Type B pancreatic cell (in vitro differentiated cells): ENCODE measurements around the gene PWWP2B. TPM values are rescaled to one million over a fixed set of nuclear protein-coding genes. Genes with fewer than 3 reads are reported as not detected.

Experiments used
- DNase-seq: peaks from one replicate; pipeline ENCODE4 v3.0.0; 2021; ENCODE audit warnings: mixed read lengths; ENCODE audit not compliant: unreplicated experiment; ENCODE audit errors: extremely low spot score
- H3K27ac Mint-ChIP-seq: 2 replicates; pipeline ENCODE4 v1.8.0; 2021; ENCODE audit warnings: mild to moderate bottlenecking, mixed read lengths
- H3K27me3 Mint-ChIP-seq: 2 replicates; pipeline ENCODE4 v1.8.0; 2021; ENCODE audit warnings: mixed read lengths
- H3K36me3 Mint-ChIP-seq: 2 replicates; pipeline ENCODE4 v1.8.0; 2021; ENCODE audit warnings: mixed read lengths
- H3K4me1 Mint-ChIP-seq: one replicate; pipeline ENCODE4 v1.8.0; 2021; ENCODE audit warnings: mixed read lengths; ENCODE audit not compliant: unreplicated experiment
- H3K4me3 Mint-ChIP-seq: 2 replicates; pipeline ENCODE4 v1.8.0; 2021; ENCODE audit warnings: mild to moderate bottlenecking, mixed read lengths
- H3K9me3 Mint-ChIP-seq: 2 replicates; pipeline ENCODE4 v1.8.0; 2021; ENCODE audit warnings: mixed read lengths
- total RNA-seq: library from RNA; stranded (reverse); gene quantifications from 2 replicates; pipeline ENCODE4 v1.2.1, GENCODE V29; 2021; ENCODE audit warnings: low replicate concordance
- TF ChIP-seq, protein P1 (sequence below): fragments of 200-600 bp; sonication (generic); conservative IDR thresholded peaks from 2 replicates; pipeline ENCODE4 v1.5.0; 2021; ENCODE audit warnings: antibody characterized with exemption, mild to moderate bottlenecking

PWWP2B gene
- total RNA-seq, 1 donor from 2014 or later: 22.6 TPM

DNA sequence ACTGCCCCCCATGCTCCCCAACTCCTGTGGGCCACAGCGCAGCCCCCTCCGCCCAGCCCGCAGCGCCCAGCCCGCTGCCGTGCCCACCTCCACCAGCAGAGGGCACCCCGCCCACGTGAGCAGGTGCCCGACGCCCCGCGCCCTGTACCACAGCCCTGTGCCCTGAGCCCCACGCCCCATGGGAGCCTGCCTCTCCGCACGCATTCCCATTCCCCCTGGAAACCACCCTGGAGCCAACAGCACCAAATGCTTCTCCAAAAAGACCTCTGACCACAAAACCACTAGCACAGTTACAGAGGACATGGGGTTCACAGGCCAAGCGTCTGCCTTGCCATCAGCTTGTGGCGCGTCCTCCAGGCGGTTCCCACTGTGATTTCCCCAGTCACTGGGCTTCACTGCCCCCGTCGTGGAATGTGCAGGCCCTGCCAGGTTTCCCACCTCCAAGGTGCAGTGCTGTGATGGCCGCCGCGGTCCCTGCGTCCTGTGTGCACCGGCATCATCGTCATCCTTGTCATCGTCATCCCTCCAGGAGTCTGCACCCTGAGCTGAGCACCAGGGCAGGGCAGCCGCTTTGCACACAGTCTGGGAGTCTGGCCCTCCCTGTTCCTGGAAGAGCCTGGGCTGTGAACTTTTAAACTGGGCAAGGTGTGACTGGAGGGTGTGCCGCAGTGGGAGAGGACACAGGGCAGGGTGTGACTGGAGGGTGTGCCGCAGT lies 61.7 kb downstream of the PWWP2B start:
- H3K27me3 Mint-ChIP-seq: no peaks in the 10 kb centered on the region
- no peak overlapping the region for H3K4me3 Mint-ChIP-seq
- no peak overlapping the region for H3K27ac Mint-ChIP-seq
- no peaks in the 10 kb centered on the region for H3K36me3 Mint-ChIP-seq
- TF ChIP-seq, protein P1, sequence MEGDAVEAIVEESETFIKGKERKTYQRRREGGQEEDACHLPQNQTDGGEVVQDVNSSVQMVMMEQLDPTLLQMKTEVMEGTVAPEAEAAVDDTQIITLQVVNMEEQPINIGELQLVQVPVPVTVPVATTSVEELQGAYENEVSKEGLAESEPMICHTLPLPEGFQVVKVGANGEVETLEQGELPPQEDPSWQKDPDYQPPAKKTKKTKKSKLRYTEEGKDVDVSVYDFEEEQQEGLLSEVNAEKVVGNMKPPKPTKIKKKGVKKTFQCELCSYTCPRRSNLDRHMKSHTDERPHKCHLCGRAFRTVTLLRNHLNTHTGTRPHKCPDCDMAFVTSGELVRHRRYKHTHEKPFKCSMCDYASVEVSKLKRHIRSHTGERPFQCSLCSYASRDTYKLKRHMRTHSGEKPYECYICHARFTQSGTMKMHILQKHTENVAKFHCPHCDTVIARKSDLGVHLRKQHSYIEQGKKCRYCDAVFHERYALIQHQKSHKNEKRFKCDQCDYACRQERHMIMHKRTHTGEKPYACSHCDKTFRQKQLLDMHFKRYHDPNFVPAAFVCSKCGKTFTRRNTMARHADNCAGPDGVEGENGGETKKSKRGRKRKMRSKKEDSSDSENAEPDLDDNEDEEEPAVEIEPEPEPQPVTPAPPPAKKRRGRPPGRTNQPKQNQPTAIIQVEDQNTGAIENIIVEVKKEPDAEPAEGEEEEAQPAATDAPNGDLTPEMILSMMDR: peak; percentile 96
- no peak for DNase-seq
- no peaks in the 10 kb centered on the region for H3K9me3 Mint-ChIP-seq
- peaks cover 5% of the 10 kb centered on the region for H3K4me1 Mint-ChIP-seq

DNA sequence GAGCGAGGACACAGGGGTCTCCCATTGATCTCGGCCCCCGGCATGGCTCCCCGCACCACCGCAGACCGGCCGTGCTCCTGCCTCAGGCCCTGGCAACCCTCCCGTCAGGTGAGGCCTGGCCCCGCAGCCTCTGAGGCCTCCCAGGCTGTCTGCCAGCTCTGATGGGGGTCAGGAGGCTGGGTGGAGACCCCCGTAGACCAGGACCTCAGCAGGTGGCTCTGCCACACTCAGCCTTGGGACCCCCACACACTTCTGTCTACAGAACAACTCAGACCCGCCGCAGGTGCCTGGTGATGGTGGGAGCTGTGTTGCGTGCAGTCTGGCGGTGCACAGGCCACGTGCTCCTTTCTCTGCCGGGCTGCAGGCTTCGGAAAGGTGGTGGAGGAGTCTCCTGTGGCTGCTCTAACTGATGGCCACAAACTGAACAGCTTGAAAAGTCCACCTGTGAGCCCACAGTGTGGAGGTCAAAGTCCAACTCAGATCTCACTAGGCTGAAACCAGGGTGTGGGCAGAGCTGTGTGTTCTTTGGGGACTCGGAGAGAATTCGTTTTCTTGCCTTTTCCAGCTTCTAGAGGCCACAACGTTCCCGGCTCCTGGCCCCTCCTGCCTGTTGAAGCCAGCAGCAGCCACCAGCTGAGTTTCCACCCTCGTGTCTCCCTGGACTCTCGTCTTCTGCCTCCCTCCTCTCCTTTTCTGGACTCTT lies 62.5 kb downstream of the PWWP2B start:
- Mint-ChIP-seq H3K36me3 (no peaks in the 10 kb centered on the region), H3K4me1 (peaks cover 5% of the 10 kb centered on the region), H3K4me3 (no peak overlapping the region), H3K27me3 (no peaks in the 10 kb centered on the region), H3K27ac (no peak overlapping the region), H3K9me3 (no peaks in the 10 kb centered on the region)
- DNase-seq: no peak
- TF ChIP-seq, protein P1: no peak

DNA sequence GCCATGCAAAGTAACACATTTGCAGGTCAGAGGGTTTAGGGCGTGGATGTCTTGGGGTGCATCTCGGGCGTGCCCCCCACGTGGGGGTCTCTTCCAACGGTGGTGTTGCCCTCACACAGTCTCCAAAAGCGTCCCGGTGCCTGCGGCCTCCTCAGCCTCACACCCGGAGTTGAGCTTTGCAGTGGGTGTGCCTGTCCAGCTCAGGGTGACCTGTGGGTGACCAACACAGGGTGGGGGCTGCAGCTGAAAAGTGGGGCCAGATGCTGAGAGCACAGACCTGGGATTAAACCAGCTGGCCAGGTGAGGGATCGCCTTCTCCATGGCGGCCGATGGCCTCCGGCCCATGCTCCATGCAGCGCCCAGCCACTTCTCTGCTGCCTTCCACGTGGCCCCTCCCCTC lies 63.1 kb downstream of the PWWP2B start:
- TF ChIP-seq, protein P1: no peak
- no peak overlapping the region for H3K4me3 Mint-ChIP-seq
- no peaks in the 10 kb centered on the region for H3K36me3 Mint-ChIP-seq
- H3K4me1 Mint-ChIP-seq: peaks cover 5% of the 10 kb centered on the region
- no peak for DNase-seq
- H3K9me3 Mint-ChIP-seq: no peaks in the 10 kb centered on the region
- no peak overlapping the region for H3K27ac Mint-ChIP-seq
- H3K27me3 Mint-ChIP-seq: no peaks in the 10 kb centered on the region

DNA sequence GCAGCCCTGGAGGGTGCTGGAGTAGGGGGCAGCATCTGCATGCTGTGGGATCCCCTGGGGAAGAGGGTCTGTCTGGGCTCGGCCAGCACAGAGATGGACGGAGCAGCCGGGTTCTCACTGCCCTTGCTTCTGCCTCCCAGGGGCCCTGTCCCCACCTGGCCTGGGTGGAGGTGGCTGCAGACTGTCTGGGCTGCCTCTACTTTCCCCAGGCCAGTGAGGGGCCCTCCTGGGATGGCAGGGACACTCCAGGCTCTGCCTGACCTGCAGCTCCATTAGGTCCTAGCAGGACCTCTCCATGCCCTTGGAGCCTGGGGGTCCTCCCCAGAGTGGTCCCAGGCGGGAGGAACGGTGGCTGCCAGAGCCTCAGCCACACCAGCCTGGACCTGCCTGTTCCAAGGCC lies 63.7 kb downstream of the PWWP2B start:
- Mint-ChIP-seq H3K27me3 (no peaks in the 10 kb centered on the region), H3K4me1 (peaks cover 5% of the 10 kb centered on the region), H3K27ac (no peak overlapping the region), H3K36me3 (no peaks in the 10 kb centered on the region), H3K4me3 (no peak overlapping the region), H3K9me3 (no peaks in the 10 kb centered on the region)
- TF ChIP-seq, protein P1: no peak
- DNase-seq: no peak

DNA sequence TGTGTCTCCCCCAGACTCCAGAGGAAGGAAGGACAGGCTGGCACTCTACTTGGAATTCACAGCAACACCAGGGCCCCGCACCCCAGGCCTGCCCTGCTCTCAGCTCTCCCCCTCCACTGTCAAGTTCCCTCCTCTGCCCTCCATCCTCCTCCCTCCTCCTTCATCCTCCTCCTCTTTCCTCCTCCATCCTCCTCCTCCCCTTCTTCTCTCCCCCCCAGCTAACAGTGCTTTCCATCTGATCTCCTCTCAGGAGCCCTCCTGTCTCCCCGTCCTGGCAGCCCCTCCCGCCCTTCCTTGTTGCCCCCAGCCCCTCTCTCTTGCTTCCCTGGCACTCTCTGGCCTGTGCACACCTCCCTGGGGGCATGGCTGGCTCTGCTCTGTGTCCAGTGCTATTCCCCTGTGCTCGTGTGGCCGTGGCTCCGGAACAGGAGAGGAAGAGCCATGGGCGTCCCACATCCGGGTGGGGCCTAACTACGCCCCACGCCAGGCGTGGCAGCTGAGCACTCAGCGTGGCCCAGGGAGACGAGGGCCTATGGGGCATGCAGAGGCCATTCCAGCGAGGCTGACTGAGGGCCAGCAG lies 64.2 kb downstream of the PWWP2B start:
- H3K4me1 Mint-ChIP-seq: peaks cover 5% of the 10 kb centered on the region
- H3K27me3 Mint-ChIP-seq: no peaks in the 10 kb centered on the region
- H3K9me3 Mint-ChIP-seq: no peaks in the 10 kb centered on the region
- TF ChIP-seq, protein P1: no peak
- no peaks in the 10 kb centered on the region for H3K36me3 Mint-ChIP-seq
- no peak overlapping the region for H3K27ac Mint-ChIP-seq
- no peak for DNase-seq
- no peak overlapping the region for H3K4me3 Mint-ChIP-seq
